ENCODE results near the gene ATG2A.

GRCh38 chr11:64905516-64906313 is 11.3 kb downstream of the ATG2A start:
- TF ChIP-seq CTCF (IDR thresholded peaks at IDR 0.05 in 8 of 11, conservative IDR thresholded peaks at IDR 0.05 in 3 of 11) = no peak
- TF ChIP-seq POLR2A (IDR thresholded peaks at IDR 0.05) = no peak
- no peak for TF ChIP-seq POLR2AphosphoS5 (IDR thresholded peaks at IDR 0.05)
